HT-29 (cell line): ENCODE results near the gene ZNF446. TPM values are rescaled to one million over a fixed set of nuclear protein-coding genes. Genes with fewer than 3 reads are reported as not detected.
A peak's percentile ranks its signal among the peaks of the same experiment; 100 is the strongest.
"Not testable (repeated sequence)": the region's sequence is repeated elsewhere in the genome, so short reads cannot be mapped to it uniquely, and the experiment has no call there.

ENCODE experiments used
- DNase-seq: peaks from one replicate; pipeline ENCODE4 v3.0.0-alpha.2; 2015; ENCODE audit warnings: low spot score
- total RNA-seq: library from RNA; depleted of rRNA; stranded (reverse); fragments of >200 nt; shearing (Covaris generic); gene quantifications from 2 replicates; pipeline ENCODE4 v1.2.3, GENCODE V29; 2014; rRNA removed

Gene ZNF446
- 19.2 and 22.7 TPM in 2 replicates for total RNA-seq

- DNase-seq = peak; percentile 99
Observed at GRCh38 chr19:58475714-58476497, at the start of gene ZNF446. Gene ZNF446 (plus strand): TSS chr19:58476352. CDS start chr19:58477219, 867 bp downstream.

DNA sequence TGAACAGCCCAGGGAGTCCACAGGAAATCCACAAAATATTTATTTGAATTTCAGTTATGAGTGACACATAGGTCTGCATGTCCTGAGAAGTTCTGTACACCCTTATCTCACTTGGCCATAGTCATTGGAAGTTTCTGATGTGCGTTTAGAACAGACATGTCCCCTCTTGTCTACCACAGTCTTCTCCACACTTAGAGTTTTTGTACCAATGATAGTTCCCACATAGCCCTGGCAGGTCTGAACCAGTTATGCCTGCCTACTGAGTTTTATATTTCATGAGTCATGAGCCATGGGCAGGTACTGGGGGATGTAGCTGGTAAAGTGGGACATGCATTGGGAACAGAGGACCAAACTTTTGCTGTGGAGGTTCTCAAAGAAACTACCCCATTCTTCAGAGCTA, 47.5 kb upstream of the ZNF446 start:
- DNase-seq = no peak

DNA sequence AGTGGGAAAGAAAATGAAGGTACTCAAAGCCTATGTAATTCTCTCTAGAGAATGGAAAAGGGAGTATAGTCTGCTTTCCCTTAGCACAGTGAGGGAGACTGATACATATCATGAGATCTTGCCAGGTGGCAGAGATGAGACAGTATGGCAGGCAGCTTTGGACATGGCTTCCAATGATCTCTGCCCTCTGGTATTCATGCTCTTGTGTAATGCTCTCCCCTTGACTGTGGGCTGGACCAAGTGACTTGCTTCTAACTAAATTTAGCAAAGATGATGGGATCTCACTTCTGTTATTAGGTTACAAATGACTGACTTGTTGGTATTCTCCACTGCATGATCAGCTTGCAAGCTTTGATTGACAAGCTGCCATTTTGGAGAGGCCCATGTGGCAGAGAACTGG, 46.4 kb upstream of the ZNF446 start:
- no peak for DNase-seq

DNA sequence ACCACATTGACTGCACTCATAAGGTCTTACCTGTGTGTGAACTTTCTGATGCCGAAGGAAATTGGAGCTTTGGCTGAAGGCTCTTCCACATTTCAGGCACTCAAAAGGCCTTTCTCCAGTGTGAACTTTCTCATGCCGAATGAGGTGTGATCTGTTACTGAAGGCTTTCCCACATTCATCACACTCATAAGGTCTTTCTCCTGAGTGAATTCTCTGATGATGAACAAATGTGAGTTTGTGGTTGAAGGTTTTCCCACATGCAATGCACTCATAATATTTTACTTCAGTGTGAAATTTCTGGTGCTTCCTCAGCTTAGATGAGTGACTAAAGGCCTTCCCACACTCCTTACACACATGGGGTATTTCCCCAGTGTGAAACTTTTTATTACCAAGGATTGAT, 41.9 kb upstream of the ZNF446 start:
- no peak for DNase-seq

GRCh38 chr19:58439576-58440554, 36.3 kb upstream of the ZNF446 start, which contains the start of gene ZNF132:
Gene ZNF132 (minus strand): TSS chr19:58440153. CDS start chr19:58439821, 332 bp downstream.
- DNase-seq = no peak

- no peak for DNase-seq
Observed at GRCh38 chr19:58440556-58440955, 35.6 kb upstream of the ZNF446 start.

DNA sequence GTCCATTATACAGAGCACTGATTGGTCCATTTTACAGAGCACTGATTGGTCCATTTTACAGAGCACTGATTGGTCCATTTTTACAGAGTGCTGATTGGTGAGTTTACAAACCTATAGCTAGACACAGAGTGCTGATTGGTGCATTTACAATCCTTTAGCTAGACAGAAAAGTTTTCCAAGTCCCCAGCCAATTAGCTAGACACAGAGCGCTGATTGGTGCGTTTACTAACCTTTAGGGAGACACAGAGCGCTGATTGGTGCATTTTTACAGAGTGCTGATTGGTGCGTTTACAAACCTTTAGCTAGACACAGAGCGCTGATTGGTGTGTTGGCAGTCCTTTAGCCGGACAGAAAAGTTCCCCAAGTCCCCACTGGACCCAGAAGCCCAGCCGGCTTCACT, 33.2 kb upstream of the ZNF446 start:
- DNase-seq = not testable (repeated sequence)

DNA sequence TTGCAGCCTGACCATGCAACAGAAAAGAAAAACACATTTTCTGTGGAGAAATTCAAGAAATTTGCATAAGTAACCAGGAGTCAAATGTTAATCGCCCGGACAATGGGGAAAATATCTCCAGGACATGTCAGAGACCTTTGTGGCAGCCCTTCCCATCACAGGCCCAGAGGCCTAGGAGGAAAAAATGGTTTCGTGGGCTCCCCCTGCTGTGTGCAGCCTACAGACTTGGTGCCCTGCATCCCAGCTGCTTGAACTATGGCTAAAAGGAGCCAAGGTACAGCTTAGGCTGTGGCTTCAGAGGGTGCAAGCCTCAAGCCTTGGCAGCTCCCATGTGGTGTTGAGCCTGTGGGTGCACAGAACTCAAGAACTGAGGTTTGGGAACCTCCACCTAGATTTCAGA, 27.3 kb upstream of the ZNF446 start:
- not testable (repeated sequence) for DNase-seq

GRCh38 chr19:58449980-58450379, 26.2 kb upstream of the ZNF446 start:
- DNase-seq = not testable (repeated sequence)

DNA sequence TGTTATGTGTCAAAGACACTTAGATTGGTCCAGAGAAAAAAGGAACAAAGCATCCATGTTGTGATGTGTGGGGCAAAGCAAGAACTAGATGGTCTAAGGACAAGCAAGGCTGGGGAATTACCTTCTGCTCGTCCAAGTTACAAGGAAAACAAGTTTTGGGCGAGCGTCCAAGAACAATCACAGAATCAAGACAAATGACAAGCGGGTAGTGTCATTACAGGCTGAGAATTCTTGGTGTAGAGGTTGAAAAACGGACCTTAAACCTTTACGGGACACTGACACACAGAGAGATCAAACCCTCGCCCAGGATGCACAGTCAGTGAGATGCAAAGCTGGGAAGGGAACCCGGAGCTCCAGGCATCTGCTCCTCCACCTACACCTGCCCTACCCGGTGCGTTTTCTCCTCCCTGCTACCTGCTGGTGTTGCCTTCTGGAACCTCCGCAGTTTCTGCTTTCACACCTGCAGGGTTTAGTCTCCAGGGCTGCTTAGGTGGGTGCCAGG, 25.2 kb upstream of the ZNF446 start:
- DNase-seq = no peak

DNA sequence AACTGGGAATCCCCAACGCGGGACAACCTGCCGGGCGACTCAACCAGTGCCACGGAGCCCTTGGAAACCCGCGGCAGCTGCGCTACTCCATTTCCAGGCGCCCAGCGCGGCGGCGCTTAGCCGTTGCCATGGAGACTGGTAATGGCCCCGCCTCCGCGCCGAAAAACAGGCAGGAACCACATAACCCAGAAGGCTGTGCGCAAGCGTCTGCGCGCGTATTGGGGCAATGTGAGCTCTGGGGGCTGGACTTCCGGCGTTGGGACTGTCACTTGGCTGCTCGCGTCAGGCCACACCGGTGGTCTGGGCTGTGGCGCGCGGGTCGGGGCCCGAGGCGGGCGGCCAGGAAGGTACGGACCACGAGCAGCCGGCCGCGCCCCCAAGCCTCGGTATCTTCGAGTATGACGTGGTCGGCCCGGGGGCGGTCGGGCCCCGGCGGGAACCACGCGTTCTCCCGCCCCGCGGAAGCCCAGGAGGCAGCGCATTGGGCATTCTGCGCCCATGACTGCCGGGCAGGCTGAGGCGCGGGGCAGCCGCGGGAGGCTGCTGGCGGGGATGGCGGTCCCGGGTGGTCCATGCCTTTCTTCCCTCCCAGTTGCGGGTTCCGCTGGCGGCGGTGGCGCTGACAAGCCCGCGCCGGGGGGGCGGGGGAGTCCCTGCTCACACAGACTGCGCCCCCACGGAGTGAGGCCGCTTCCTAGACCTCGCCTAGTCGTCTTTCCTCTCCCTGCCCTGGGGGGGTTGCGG, 24.6 kb upstream of the ZNF446 start, which contains the start of gene ZNF324B:
TSS of gene ZNF324B (plus strand) at position 265 of the 744 bp plus-strand sequence. CDS start 2,080 bp downstream, outside the sequence.
- DNase-seq = peak; percentile 99

DNA sequence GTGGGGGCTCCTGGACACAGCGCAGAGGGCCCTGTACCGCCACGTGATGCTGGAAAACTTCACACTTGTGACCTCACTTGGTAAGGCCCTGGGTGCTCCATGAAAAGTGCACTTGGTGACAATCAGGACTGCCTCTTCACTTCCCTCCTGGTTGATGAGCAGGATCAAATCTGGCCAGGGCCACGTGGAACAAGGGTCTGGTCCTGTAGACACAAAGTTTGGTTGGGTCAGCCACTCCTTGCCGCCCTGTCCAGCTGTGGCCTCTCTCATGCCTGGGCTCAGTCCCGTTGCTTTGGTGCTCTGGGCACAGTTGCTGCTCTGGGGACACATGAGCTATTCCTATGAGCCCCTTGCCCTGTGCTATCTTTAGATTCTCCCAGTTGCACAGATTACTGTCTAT, 22.4 kb upstream of the ZNF446 start:
- no peak for DNase-seq

- no peak for DNase-seq
Observed at GRCh38 chr19:58455306-58455705, 20.8 kb upstream of the ZNF446 start.

DNA sequence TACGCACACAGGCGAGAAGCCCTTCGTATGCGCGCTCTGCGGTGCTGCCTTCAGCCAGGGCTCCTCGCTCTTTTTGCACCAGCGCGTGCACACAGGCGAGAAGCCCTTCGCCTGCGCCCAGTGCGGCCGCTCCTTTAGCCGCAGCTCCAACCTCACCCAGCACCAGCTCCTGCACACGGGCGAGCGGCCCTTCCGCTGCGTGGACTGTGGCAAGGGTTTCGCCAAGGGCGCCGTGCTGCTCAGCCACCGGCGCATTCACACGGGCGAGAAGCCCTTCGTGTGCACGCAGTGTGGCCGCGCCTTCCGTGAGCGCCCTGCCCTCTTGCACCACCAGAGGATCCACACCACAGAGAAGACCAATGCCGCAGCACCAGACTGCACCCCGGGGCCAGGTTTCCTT, 20.0 kb upstream of the ZNF446 start:
- no peak for DNase-seq

DNA sequence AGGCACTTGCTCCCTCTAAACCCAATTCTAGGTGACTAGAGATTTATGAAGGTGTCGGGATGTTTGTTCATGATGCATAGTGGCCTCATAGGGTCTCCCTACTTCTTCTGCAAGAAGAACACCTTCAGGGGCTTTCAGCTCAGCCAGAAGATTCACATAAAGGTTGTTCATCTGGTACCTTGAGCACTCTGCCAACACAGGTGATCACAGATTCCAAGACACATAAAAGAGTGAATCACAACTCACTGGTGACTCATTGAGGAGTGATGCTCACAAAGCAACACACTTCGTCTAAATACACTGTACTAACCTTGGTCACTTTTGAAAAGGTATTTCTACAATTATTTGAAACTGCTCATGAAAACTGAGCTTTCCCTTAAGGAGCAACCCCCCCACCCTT, 16.1 kb upstream of the ZNF446 start:
- DNase-seq = no peak

DNA sequence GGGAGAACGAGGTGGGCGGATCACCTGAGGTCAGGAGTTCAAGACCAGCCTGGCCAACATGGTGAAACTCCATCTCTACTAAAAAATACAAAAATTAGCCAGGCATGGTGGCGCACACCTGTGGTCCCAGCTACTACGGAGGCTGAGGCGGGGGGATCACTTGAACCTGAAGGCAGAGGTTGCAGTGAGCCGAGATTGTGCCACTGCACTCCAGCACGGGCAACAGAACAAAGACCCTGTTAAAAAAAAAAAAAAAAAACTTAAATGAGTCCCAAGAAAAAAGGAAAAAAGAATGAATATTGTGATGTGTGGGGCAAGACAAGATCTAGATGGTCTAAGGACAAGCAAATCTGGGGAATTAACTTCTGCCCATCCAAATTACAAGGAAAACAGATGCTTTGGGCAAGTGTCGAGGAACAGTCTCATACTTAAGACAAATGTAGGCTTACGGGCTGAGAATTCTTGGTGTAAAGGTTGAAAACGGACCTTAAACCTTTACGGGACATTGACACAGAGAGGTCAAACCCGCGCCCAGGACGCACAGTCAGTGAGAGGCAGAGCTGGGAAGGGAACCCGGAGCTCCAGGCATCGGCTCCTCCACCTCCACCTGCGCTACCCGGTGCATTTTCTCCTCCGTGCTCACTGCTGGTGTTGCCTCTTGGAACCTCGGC, 9.9 kb upstream of the ZNF446 start:
- DNase-seq = no peak

GRCh38 chr19:58466760-58467589, 9.2 kb upstream of the ZNF446 start, which contains the start of gene ZNF324:
Gene ZNF324 (plus strand): TSS chr19:58467080. CDS start chr19:58469186, 2,106 bp downstream.
- DNase-seq = peak; percentile 100

GRCh38 chr19:58468216-58468839, 7.8 kb upstream of the ZNF446 start:
- DNase-seq = peak; percentile 23
